GM10266 (cell line): ENCODE measurements around the gene VAT1L.

Experiments
- DNase-seq: peaks from one replicate; pipeline ENCODE4 v3.0.0; 2012; ENCODE audit errors: extremely low spot score
- TF ChIP-seq, protein P1 (sequence below): IDR thresholded peaks from 2 replicates; pipeline ENCODE4 v1.5.1; 2012; ENCODE audit warnings: mild to moderate bottlenecking, low read depth; ENCODE audit not compliant: control insufficient read depth, insufficient read depth; ENCODE audit errors: missing control alignments

VAT1L gene

DNA sequence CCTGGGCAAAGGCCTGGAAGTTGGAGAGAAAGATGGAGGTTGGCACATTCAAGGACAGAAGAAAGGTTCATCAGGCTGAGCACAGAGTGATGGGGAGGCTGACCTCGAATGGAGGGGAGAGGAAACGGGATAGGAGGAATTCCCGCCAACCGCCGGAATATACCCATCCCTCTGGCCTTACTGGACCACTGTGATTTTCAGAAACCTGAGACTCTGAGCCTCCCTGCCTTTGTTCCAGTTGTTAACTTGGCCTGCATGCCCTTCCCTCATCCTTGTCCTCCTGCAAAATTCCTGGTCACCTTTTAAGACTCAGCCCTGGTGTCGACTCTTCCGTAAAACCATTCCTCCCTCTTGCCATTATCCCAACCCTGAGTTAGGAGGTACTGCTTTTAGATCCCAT, 107.6 kb downstream of the VAT1L start:
- DNase-seq, result no peak
- TF ChIP-seq, protein P1, sequence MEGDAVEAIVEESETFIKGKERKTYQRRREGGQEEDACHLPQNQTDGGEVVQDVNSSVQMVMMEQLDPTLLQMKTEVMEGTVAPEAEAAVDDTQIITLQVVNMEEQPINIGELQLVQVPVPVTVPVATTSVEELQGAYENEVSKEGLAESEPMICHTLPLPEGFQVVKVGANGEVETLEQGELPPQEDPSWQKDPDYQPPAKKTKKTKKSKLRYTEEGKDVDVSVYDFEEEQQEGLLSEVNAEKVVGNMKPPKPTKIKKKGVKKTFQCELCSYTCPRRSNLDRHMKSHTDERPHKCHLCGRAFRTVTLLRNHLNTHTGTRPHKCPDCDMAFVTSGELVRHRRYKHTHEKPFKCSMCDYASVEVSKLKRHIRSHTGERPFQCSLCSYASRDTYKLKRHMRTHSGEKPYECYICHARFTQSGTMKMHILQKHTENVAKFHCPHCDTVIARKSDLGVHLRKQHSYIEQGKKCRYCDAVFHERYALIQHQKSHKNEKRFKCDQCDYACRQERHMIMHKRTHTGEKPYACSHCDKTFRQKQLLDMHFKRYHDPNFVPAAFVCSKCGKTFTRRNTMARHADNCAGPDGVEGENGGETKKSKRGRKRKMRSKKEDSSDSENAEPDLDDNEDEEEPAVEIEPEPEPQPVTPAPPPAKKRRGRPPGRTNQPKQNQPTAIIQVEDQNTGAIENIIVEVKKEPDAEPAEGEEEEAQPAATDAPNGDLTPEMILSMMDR, result no peak

DNA sequence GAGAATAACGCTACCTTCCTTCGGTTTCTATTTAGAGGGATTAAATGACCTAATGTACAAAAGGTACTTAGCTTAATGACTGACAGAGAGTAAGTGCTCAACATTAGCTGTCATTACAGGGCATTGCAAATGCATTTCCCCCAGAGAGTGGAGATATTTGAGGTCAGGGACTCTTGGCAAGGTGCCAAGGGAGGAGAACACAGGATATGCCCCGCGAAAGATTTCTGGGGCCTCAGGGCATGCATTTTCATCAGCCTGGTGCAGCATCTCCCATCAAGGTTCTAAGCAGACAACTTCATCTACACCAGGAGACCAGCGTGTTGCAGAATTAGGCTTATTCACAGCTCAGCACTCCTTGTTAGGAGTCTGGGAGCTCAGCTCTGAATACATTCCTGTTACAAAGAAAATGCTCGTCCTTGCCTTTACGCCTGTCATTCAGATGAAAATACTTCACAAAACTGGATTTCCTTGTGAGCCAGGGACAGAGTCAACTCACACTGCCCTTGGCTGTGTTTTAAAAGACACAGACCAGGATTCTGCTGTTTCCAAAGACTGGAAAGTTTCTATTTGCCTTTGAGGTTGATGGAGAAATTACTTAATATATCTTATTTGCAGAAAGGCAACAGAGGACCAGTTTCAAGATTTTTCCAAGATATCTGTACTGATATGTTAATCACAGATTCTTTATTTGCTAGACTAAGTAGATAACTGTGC, 108.2 kb downstream of the VAT1L start:
- TF ChIP-seq, protein P1, result no peak
- no peak for DNase-seq

DNA sequence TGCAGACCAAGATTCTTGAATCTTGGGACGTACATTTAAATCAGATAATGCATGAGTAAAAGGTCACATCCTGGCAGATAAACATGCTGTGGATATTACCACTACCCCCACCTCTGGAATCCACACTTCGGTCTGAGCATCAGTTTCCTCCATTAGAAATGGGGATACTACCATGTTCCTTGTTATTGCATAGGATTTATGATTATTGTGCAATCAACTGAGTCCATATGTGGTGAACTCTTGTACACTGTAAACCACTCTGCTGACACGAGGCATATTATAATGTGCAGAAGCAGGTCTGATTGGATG, 108.7 kb downstream of the VAT1L start:
- TF ChIP-seq, protein P1, result no peak
- no peak for DNase-seq

DNA sequence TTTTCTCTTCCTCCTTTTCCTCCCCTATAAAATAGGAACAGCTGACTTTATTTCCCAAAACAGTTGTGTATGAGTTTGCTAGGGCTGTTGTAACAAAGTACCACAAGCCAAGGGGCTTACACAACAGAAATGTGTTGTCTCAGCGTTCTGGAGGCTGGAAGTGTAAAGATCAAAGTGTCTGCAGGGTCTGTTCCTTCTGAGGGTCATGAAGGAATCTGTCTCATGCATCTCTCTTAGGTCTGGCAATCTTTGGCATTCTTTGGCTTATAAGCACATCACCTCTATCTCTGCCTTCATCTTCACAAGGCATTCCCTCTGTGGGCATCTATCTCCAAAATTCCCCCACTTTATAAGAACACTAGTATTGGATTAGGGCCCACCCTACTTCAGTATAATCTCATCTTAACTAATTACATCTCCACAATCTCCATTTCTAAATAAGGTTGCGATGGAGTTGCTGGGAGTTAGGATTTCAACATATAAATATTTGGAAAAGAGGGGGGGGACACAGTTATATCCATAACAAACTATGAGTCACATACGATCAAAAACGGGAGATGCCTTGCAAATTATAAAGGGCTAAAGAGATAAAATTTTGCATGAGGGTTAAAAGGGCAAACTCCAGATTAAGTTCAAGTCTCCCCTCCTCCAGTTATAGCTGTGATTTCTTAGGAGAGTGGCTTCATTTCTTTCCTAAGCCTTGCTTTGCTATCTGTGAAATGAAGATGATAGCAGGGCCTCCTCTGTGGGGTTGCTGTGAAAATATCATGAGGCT, 109.7 kb downstream of the VAT1L start:
- no peak for DNase-seq
- TF ChIP-seq, protein P1, result no peak

DNA sequence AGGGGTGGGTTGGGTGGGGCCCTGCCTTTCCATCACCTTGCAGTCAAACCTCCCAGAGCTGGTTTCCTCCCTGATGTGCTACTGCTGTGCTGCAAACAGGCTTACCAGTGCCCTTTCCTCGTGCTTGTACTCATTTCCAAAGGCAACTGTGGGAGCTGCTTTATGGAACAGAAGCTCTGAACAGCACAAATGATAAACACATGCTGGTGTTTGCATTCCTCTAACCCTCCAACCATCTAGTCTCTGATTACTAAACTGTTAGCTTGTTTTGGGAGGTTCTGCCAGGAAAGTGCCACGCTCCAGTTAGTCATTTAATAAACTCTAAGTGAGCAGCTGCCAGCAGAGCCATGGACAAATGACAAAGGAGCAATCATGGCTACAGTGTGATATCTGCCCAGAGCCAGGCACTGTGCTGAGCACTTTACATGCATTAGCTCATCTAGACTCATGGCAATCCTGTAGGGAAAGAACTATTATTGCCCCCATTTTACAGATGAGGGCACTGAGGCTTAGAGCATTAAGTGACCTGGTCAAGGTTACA, 110.4 kb downstream of the VAT1L start:
- TF ChIP-seq, protein P1, result no peak
- no peak for DNase-seq

DNA sequence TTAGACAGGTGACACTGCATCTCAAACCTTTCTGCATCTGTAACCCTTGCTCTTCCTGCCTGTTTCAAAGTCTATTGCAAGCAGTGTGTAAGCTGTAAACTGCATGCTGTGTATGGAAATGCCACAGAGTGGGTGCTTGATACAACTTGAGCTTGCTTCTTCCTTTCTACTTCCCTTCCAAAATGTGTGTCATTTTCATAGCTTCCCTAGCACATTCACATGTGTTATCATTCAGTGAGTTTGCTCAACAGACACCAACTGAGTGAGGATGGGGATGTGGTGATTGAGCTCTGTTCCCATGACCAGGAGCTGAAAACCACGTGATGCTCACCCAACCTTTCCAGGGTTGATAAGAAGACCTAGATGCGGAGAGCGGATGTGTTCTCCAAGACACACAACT, 111.1 kb downstream of the VAT1L start:
- TF ChIP-seq, protein P1, result no peak
- no peak for DNase-seq
